ENCODE results near the gene CYBRD1.

GRCh38 chr2:171492664-171493063 is 29.6 kb upstream of the CYBRD1 start:
- TF ChIP-seq CTCF (IDR thresholded peaks at IDR 0.05) = no peak
- TF ChIP-seq POLR2AphosphoS5 (IDR thresholded peaks at IDR 0.05) = no peak
